ENCODE measurements around the gene GPC4. TPM values are rescaled to one million over a fixed set of nuclear protein-coding genes. Genes with fewer than 3 reads are reported as not detected.

The GPC4 gene
- total RNA-seq, 1 donor from 2014 or later: 7.1 TPM

- H3K4me1 ChIP-seq: no peaks in the 10 kb centered on the region
- TF ChIP-seq CTCF (IDR thresholded peaks at IDR 0.05; ENCODE audit: borderline replicate concordance): no peak
- H3K27me3 ChIP-seq (ENCODE audit: low read depth): no peaks in the 10 kb centered on the region
- peak overlapping the region; percentile 55 for H3K4me3 ChIP-seq
- no peak for DNase-seq
- intact Hi-C loops (cut with micrococcal nuclease): no loop called here
- no peak overlapping the region for H3K27ac ChIP-seq (replicated peaks)
- H3K9me3 ChIP-seq (replicated peaks): no peaks in the 10 kb centered on the region
- H3K36me3 ChIP-seq: no peaks in the 10 kb centered on the region
Observed at GRCh38 chrX:133444952-133445831, 29.9 kb upstream of the GPC4 start.

DNA sequence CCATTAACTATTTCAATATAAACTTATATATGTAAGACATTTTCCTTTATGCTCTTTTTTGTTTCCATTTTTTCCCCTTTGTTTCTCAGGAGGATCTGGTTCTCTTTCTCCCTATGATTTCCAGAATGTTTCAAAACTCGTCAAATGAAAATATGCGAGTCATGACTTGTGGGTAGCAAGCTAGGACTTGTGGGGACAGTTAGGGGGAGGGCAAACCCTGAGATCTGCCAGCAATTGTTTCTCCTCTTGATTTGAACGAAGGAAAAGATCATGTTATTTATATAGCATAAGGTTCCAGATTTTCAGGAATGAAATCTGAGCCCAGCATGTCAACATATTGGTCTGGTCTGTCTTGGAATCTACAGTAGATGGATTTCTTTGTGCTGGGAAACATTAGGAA lies 28.9 kb upstream of the GPC4 start:
- H3K9me3 ChIP-seq (replicated peaks): no peaks in the 10 kb centered on the region
- no peak overlapping the region for H3K4me3 ChIP-seq
- no peaks in the 10 kb centered on the region for H3K27me3 ChIP-seq (ENCODE audit: low read depth)
- intact Hi-C loops (cut with micrococcal nuclease): no loop called here
- H3K4me1 ChIP-seq: no peaks in the 10 kb centered on the region
- no peaks in the 10 kb centered on the region for H3K36me3 ChIP-seq
- H3K27ac ChIP-seq (replicated peaks): no peak overlapping the region
- DNase-seq: no peak
- no peak for TF ChIP-seq CTCF (IDR thresholded peaks at IDR 0.05; ENCODE audit: borderline replicate concordance)

GRCh38 chrX:133440797-133441163 lies 25.5 kb upstream of the GPC4 start:
- H3K4me1 ChIP-seq: no peaks in the 10 kb centered on the region
- no peak for TF ChIP-seq CTCF (IDR thresholded peaks at IDR 0.05; ENCODE audit: borderline replicate concordance)
- no peak overlapping the region for H3K4me3 ChIP-seq
- no peaks in the 10 kb centered on the region for H3K27me3 ChIP-seq (ENCODE audit: low read depth)
- no peak overlapping the region for H3K27ac ChIP-seq (replicated peaks)
- H3K9me3 ChIP-seq (replicated peaks): no peaks in the 10 kb centered on the region
- no peak for DNase-seq
- intact Hi-C loops (cut with micrococcal nuclease): no loop called here
- H3K36me3 ChIP-seq: no peaks in the 10 kb centered on the region

DNA sequence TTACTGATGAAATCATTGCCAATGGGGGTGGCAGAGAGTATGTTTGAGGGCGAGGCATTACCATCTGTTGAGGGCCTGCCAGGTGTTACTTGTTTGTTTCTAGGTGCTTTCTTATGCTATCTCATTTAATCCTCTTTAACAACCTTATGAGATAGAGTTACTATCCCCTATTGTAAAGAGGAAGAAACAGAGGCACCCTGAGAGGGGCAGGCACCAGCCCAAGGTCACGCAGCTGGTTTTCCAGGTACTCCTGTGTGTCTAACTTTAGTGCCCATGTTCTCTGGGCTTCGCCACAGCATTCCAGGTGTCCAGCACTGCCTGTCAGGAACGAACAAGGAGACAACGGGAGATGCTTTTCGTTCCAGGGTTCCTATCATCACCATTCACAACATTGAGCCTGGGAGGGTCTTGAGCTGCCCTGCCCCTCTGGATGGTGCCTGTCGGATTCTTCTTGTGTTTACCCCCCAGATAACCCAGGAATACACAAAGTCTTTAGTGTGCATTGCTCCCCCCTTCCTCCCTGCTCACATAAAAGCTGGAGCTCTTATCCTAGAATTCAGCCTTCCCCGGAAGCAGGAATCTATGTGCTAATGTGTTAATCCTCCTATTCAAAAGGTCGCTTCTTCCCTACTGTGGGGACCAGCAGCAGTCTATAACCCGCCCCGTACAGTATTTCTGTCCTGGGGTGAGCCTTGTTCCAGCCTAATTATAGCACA lies 24.9 kb upstream of the GPC4 start:
- Histone ChIP-seq H3K27ac (replicated peaks) (no peak overlapping the region), H3K9me3 (replicated peaks) (no peaks in the 10 kb centered on the region), H3K36me3 (no peaks in the 10 kb centered on the region), H3K27me3 (ENCODE audit: low read depth) (no peaks in the 10 kb centered on the region), H3K4me1 (no peaks in the 10 kb centered on the region), H3K4me3 (no peak overlapping the region)
- TF ChIP-seq CTCF (IDR thresholded peaks at IDR 0.05; ENCODE audit: borderline replicate concordance): no peak
- intact Hi-C loops (cut with micrococcal nuclease): no loop called here
- DNase-seq: no peak

- Histone ChIP-seq H3K27me3 (ENCODE audit: low read depth) (no peaks in the 10 kb centered on the region), H3K4me1 (no peaks in the 10 kb centered on the region), H3K36me3 (no peaks in the 10 kb centered on the region), H3K9me3 (replicated peaks) (no peaks in the 10 kb centered on the region), H3K27ac (replicated peaks) (no peak overlapping the region), H3K4me3 (no peak overlapping the region)
- DNase-seq: no peak
- no peak for TF ChIP-seq CTCF (IDR thresholded peaks at IDR 0.05; ENCODE audit: borderline replicate concordance)
- intact Hi-C loops (cut with micrococcal nuclease): no loop called here
Observed at GRCh38 chrX:133437766-133438165, 22.5 kb upstream of the GPC4 start.

Measured in left ventricle myocardium inferior (tissue), 1 donor.